IMR-90 (cell line): Measurements from ENCODE around the gene MARF1.

Source experiments
- BHLHE40 ChIP-seq: fragments of 150-350 bp; IDR thresholded peaks from 2 replicates; pipeline ENCODE4 v1.6.1; 2016; ENCODE audit warnings: mild to moderate bottlenecking, low read depth, low read length
- CEBPB ChIP-seq: IDR thresholded peaks from 2 replicates; pipeline ENCODE4 v1.6.1; 2012; ENCODE audit warnings: low read depth, low read length, improper control_type of control experiment
- FOS ChIP-seq: fragments of 150-350 bp; IDR thresholded peaks from 2 replicates; pipeline ENCODE4 v1.6.1; 2016; ENCODE audit warnings: low read depth, low read length
- MAFK ChIP-seq: IDR thresholded peaks from 2 replicates; pipeline ENCODE4 v1.6.1; 2012; ENCODE audit warnings: low read depth, low read length, improper control_type of control experiment
- MAZ ChIP-seq: IDR thresholded peaks from 2 replicates; pipeline ENCODE4 v1.6.1; 2012; ENCODE audit warnings: low read depth, mild to moderate bottlenecking, low read length, improper control_type of control experiment, moderate library complexity, borderline replicate concordance
- MXI1 ChIP-seq: IDR thresholded peaks from 2 replicates; pipeline ENCODE4 v1.6.1; 2012; ENCODE audit warnings: low read depth, mild to moderate bottlenecking, low read length, moderate library complexity, borderline replicate concordance
- POLR2A ChIP-seq: IDR thresholded peaks from 2 replicates; pipeline ENCODE4 v1.6.1; 2012; ENCODE audit warnings: mild to moderate bottlenecking, low read depth, low read length
- RAD21 ChIP-seq: IDR thresholded peaks from 2 replicates; pipeline ENCODE4 v1.6.1; 2012; ENCODE audit warnings: low read length, improper control_type of control experiment
- RCOR1 ChIP-seq: IDR thresholded peaks from 2 replicates; pipeline ENCODE4 v1.6.1; 2012; ENCODE audit warnings: mild to moderate bottlenecking, low read length, improper control_type of control experiment; ENCODE audit not compliant: insufficient replicate concordance
- RFX5 ChIP-seq: IDR thresholded peaks from 2 replicates; pipeline ENCODE4 v1.8.0; 2012; ENCODE audit warnings: low read depth, mild to moderate bottlenecking, low read length, moderate library complexity
- SMC3 ChIP-seq: fragments of 150-350 bp; IDR thresholded peaks from 2 replicates; pipeline ENCODE4 v1.6.1; 2016; ENCODE audit warnings: low read depth, mild to moderate bottlenecking, antibody characterized with exemption, low read length, moderate library complexity
- TF ChIP-seq, protein P1 (sequence below): conservative IDR thresholded peaks from 2 replicates; pipeline ENCODE4 v1.5.1; 2012; ENCODE audit warnings: mild to moderate bottlenecking, low read depth, low read length, improper control_type of control experiment
- TF ChIP-seq, protein P2 (sequence below): fragments of 150-350 bp; IDR thresholded peaks from 2 replicates; pipeline ENCODE4 v1.6.1; 2017; ENCODE audit warnings: mild to moderate bottlenecking, antibody characterized with exemption, low read length, low read depth
- TF ChIP-seq, protein P3 (sequence below): fragments of 150-350 bp; IDR thresholded peaks from 2 replicates; pipeline ENCODE4 v1.6.1; 2016; ENCODE audit warnings: low read depth, mild to moderate bottlenecking, low read length, moderate library complexity, borderline replicate concordance

DNA sequence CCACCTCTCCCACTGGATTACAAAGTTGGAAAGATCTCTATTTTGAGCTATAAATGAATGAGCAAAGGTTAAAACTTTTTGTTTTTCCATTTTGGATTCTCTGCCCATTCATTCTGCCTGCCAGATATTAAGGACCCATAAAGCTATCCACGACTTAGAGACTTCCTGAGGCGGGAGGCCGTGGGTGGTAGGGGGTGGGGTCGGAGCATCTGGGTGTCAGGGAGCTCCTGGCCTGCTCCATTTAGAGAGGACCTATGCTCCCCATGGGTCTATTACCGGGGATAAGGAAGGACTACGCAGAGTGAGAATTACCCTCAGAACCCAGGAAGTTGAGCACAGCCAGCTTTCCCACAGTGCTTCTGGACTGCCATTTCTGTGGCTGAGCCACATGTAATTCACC, 45.8 kb downstream of the MARF1 start:
- TF ChIP-seq MXI1 (no peak), RCOR1 (no peak), FOS (no peak), CEBPB (no peak), POLR2A (no peak), BHLHE40 (no peak), RAD21 (no peak), RFX5 (no peak), SMC3 (no peak), MAZ (no peak), MAFK (no peak)
- TF ChIP-seq, protein P1, sequence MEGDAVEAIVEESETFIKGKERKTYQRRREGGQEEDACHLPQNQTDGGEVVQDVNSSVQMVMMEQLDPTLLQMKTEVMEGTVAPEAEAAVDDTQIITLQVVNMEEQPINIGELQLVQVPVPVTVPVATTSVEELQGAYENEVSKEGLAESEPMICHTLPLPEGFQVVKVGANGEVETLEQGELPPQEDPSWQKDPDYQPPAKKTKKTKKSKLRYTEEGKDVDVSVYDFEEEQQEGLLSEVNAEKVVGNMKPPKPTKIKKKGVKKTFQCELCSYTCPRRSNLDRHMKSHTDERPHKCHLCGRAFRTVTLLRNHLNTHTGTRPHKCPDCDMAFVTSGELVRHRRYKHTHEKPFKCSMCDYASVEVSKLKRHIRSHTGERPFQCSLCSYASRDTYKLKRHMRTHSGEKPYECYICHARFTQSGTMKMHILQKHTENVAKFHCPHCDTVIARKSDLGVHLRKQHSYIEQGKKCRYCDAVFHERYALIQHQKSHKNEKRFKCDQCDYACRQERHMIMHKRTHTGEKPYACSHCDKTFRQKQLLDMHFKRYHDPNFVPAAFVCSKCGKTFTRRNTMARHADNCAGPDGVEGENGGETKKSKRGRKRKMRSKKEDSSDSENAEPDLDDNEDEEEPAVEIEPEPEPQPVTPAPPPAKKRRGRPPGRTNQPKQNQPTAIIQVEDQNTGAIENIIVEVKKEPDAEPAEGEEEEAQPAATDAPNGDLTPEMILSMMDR: no peak
- TF ChIP-seq, protein P2, sequence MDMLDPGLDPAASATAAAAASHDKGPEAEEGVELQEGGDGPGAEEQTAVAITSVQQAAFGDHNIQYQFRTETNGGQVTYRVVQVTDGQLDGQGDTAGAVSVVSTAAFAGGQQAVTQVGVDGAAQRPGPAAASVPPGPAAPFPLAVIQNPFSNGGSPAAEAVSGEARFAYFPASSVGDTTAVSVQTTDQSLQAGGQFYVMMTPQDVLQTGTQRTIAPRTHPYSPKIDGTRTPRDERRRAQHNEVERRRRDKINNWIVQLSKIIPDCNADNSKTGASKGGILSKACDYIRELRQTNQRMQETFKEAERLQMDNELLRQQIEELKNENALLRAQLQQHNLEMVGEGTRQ: no peak
- TF ChIP-seq, protein P3, sequence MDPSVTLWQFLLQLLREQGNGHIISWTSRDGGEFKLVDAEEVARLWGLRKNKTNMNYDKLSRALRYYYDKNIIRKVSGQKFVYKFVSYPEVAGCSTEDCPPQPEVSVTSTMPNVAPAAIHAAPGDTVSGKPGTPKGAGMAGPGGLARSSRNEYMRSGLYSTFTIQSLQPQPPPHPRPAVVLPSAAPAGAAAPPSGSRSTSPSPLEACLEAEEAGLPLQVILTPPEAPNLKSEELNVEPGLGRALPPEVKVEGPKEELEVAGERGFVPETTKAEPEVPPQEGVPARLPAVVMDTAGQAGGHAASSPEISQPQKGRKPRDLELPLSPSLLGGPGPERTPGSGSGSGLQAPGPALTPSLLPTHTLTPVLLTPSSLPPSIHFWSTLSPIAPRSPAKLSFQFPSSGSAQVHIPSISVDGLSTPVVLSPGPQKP: no peak
